Retinal pigment epithelial cell (primary cell): Measurements from ENCODE around the gene JAG2.
"Not testable (repeated sequence)": the region's sequence is repeated elsewhere in the genome, so short reads cannot be mapped to it uniquely, and the experiment has no call there.

Experiments used
- DNase-seq: peaks from one replicate; pipeline ENCODE4 v3.0.0-alpha.2; 2010; ENCODE audit warnings: low read depth
- H3K4me3 ChIP-seq: 2 replicates; pipeline ENCODE4 v1.5.1; 2011; ENCODE audit warnings: mild to moderate bottlenecking, low read length, control low read depth, moderate library complexity
- TF ChIP-seq, protein P1 (sequence below): conservative IDR thresholded peaks from 2 replicates; pipeline ENCODE4 v1.5.1; 2011; ENCODE audit warnings: low read depth, low read length, control low read depth, inconsistent platforms

JAG2 gene

DNA sequence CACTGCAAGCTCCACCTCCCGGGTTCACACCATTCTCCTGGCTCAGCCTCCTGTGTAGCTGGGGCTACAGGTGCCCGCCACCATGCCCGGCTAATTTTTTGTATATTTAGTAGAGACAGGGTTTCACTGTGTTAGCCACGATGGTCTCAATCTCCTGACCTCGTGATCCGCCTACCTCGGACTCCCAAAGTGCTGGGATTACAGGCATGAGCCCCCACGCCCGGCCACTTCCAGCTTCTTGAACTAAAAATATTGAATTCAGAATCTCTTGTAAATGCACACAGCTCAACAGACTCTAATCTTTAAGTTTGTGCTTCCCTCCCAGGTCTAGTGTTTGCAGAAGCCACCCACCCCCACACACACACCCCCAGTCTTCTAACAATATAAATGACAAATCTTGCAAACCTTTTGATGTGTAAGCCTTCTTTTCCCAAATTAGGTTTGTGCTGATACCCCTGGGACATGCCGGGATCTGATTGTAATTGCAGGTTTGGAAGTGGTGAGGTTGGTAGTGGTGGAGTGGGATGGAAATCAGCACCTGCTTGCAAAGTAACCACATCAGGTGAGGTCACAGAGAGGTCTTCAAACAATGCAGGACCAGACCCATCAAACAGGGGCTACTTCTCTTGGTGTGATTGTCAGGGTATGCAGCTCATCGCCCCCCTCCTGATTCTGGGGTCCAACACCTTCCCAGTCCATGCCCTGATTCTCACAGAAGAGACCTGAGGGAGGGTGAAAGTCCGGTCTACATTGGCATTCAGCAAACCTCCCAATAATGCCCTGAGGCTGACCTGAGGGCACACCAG lies 51.9 kb downstream of the JAG2 start:
- DNase-seq: no peak
- TF ChIP-seq, protein P1, sequence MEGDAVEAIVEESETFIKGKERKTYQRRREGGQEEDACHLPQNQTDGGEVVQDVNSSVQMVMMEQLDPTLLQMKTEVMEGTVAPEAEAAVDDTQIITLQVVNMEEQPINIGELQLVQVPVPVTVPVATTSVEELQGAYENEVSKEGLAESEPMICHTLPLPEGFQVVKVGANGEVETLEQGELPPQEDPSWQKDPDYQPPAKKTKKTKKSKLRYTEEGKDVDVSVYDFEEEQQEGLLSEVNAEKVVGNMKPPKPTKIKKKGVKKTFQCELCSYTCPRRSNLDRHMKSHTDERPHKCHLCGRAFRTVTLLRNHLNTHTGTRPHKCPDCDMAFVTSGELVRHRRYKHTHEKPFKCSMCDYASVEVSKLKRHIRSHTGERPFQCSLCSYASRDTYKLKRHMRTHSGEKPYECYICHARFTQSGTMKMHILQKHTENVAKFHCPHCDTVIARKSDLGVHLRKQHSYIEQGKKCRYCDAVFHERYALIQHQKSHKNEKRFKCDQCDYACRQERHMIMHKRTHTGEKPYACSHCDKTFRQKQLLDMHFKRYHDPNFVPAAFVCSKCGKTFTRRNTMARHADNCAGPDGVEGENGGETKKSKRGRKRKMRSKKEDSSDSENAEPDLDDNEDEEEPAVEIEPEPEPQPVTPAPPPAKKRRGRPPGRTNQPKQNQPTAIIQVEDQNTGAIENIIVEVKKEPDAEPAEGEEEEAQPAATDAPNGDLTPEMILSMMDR: no peak
- no peak overlapping the region for H3K4me3 ChIP-seq

DNA sequence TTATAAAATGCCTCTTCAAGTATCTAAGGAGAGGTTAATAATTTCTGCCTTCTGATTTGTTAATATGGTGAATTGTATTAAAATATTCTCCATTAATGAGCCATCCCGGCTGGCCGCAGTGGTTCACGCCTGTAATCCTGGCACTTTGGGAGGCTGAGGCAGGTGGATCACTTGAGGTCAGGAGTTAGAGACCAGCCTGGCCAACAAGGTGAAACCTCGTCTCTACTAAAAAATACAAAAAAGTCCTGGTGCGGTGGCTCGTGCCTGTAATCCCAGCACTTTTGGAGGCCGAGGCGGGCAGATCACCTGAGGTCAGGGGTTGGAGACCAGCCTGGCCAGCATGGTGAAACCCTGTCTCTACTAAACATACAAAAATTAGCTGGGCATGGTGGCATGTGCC lies 59.3 kb downstream of the JAG2 start:
- not testable (repeated sequence) for DNase-seq, H3K4me3 ChIP-seq

DNA sequence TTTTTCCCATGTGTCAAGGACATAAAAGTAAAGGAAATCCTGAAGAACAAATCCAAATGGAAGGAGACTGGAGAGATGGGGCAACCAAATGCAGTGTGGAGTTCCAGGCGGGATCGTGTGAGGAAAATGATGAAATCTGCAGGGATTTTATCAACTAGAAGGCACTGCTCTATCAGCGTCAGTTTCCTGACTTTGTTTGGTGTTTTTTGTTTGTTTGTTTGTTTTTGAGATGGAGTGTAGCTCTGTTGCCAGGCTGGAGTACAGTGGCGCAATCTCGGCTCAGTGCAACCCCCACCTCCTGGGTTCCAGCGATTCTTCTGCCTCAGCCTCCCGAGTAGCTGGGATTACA lies 60.1 kb downstream of the JAG2 start:
- H3K4me3 ChIP-seq: no peak overlapping the region
- DNase-seq: no peak
- TF ChIP-seq, protein P1: no peak

DNA sequence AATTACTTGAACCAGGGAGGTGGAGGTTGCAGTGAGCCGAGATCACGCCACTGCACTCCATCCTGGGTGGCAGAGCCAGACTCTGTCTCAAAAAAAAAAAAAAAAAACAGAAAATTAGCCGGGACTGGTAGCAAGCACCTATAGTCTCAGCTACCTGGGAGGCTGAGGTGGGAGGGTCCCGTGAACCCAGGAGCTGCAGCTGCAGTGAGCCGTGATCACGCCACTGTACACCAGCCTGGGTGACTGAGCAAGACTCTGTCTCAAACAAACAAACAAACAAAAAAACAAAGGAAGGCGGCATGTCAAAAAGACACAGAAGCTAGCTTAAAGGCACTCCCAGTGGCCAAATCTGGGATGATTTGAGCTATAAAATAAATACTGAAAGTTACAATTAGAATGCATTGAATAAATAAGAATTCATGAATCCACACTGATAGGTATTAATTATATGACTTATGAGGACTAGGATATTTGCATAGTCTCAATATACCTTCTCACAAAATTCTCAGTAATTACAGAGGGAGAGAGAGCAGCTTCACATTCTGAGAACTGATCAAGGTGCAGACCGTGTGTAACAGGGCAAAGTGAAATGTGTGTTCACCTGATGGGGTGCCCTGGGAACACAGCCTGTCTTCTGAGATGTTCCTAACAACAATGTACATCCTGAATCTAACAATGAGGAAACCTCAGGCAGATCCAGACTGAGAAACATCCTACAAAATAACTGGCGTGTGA lies 60.6 kb downstream of the JAG2 start:
- H3K4me3 ChIP-seq: no peak overlapping the region
- DNase-seq: no peak

DNA sequence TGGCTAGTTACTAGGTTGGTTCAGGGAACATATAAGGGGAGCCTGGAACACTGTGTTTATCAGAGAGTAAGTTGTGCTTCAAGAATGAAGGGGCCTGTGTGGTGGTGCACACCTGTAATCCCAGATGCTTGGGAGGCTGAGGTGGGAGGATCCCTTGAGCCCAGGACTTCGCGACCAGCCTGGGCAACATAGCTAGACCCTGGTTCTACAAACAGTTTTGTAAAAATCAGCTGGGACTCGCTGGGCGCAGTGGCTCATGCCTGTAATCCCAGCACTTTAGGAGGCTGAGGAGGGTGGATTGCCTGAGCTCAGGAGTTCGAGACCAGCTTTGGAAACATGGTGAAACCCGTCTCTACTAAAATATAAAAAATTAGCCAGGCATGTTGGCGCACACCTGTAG lies 61.2 kb downstream of the JAG2 start:
- TF ChIP-seq, protein P1: no peak
- H3K4me3 ChIP-seq: no peak overlapping the region
- DNase-seq: no peak

More for the DNA sequence above, 60.6 kb downstream of the JAG2 start:
- TF ChIP-seq, protein P1: no peak

DNA sequence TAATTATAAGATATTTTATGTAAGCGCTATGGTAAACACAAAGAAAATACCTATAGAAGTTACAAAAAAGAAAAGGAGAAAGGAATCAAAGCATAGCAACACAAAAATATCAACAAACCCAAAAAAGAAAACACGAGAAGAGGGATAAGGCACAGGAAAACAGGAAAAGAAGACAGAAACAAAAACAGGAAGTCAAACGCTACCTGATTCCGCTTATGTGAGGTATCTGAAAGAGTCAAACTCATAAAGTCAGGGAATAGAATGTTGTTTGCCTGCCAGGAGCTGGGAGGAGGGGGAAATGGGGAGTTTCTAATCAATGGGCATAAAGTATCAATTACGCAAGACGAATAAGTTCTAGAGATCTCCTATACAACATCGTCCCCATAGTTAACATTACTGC lies 63.4 kb downstream of the JAG2 start:
- no peak overlapping the region for H3K4me3 ChIP-seq
- DNase-seq: no peak
- TF ChIP-seq, protein P1: no peak

DNA sequence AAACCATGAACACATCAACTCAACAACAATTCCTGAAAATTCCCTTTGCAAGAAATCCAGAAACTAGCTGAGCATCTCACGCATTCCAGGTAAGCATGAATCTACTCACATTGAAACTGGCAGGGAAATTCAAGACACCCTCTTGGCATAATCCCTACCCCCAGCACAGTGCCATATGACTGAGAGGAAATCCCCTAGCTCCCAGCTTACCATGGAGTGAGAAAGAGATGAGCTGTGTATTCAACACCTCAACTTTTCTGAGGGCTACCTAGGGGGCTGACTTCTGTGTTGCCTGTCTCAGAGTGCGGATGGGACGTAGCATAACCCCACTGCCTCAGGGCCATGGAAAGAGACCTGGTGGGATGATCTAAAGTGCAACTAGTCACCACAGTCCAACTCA lies 65.7 kb downstream of the JAG2 start:
- TF ChIP-seq, protein P1: no peak
- H3K4me3 ChIP-seq: no peak overlapping the region
- DNase-seq: no peak
